ENCODE results near the gene HLF.

The HLF gene

DNA sequence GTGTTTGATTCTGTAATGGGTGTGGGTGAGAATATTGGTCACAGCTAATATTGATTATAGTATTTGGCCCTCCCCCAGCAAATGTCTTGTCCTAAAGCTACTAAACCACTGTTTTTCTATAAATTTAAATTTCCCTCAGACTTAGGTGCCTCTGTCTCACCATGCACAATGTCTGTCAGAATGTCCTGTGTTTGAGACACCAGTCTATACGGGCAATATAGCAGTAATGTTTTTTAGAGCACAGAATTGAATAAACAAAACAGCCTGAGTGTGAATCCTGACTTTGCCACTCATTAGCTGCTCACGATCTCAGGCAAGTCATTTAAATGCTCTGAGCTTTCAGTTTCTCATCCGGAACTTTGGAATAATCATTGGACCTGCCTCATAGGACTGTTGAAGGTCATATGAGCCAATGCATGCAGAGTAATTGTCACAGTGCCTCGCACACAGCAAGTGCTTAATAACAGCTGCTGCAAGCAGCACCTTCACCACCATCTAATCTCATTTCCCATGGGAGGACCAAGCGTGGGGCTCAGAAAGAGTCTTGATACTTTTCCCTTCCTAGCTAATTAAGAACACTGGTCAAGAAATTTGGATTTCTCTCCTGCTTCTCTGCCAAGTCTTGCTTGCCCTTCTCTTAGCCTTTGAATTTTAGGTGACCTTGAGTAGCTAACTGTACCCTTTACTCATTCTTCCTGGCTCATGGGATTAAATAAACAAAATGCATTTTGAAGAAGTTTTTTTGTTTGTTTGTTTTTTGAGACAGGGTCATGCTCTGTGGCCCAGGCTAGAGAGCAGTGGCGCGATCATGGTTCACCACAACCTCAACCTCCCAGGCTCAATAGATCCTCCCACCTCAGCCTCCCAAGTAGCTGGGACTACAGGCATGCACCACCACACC, 9.8 kb downstream of the HLF start:
- DNase-seq (ENCODE audit: low read depth in 1 of 2, low spot score in 1 of 2): no peak

DNA sequence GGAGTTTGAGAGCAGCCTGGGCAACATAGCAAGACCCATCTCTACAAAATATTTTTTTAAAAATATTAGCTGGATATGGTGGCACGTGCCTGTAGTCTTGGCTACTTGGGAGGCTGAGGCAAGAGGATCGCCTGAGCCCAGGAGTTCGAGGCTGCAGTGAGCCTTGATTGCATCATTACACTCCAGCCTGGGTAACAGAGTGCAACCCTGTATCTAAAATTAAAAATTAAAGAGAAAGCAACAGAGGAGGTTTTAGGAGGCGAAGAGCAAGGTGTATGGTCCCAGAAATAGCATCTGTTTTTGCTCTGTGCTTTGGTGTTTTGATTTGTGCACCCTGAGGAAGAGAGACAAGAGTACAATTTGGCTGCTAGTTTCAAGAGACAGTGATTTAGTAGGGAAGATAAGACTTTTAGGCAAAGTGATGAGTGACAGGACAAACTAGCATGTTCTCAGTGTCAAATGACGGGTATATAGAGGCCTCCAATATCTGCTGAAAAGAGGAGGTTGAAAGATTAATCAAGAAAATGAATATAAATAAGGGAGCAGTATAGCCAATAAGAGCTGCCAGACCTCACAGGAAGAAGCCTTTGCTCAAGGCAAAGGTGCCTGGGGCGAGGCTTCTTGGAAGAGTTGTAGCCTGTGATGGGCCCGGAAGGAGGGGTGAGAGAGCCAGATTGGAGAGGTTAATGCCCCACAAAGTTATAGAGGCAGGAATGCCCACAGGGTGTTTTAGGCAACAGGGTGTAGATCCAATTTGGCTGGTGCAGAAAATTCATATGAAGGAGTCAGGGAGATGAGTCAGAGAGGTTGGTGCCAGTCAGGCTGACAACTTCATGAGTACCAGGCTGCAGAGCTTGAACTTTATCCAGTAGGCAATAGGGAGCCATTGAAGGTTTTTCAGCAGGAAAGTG, 11.4 kb downstream of the HLF start:
- DNase-seq (ENCODE audit: low read depth in 1 of 2, low spot score in 1 of 2): no peak

DNA sequence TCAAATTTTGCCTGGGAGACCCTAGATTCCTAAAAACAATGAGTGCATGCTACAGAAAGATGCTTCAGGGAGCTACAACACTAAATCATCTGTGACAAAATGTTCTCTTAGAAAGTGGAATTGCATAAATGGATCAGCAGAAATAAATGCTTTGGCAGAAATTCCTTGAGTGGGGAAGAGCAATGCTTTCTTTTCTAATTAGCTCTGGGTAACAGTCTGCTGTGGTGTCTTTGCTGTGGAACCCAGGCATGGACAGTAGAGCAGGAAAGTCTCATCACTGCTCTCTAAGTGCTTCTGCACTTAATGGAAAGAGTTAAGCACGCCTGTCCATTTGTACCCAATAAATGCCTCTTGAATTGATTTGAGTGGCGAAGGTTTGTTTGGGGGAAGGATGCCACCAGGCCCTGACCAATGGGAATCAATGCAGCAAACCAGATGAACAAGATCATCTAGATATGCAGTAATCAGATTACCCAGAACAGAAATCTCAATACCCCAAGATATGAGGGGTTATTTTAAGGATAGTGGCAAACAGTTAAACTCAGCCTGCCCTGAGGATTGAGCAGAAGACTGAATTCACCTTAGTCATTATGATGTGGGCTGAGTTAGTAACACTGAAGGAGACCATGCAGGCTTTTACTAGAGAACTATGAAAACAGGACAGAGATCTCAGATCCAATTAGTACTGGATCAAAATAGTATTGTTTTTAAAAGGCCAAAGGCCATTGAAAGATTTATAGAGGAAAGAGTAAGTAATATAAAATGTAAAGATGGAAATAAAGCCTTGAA, 13.6 kb downstream of the HLF start:
- DNase-seq (ENCODE audit: low read depth in 1 of 2, low spot score in 1 of 2): no peak

DNA sequence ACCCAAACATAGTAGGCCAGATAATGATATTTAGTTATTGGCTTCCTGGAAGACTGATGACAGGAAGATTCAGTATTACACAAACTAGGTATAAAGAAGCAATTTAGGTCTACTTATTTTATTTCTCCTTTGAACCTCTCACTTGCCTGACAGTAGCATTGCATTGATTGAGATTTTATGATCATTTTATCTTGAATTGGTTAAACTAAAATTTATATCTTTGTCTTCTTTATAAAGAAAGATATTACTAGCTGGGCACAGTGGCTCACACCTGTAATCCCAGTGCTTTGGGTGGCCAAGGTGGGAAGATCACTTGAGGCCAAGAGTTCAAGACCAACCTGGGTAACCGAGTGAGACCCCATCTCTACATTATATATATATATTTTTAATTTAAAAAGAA, 14.4 kb downstream of the HLF start:
- DNase-seq (ENCODE audit: low read depth in 1 of 2, low spot score in 1 of 2): no peak

DNA sequence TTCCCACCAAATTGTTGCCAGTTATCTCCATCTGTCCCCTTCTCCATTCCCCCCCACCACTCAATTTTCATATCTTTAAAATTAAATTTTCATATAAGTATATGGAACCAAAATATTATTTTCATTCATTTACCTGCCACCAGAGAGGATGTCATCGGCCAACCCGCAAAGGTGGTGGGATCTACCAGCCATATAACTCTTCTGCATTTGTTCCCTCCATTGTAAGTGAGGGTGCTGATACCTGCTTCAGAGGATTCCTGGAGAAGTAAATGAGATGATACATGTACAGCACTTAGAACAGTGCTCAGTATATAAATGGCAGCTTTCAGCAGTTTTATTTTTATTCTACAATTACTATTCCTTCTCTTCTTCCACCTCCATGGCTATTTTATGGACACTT, 15.0 kb downstream of the HLF start:
- no peak for DNase-seq (ENCODE audit: low read depth in 1 of 2, low spot score in 1 of 2)

DNA sequence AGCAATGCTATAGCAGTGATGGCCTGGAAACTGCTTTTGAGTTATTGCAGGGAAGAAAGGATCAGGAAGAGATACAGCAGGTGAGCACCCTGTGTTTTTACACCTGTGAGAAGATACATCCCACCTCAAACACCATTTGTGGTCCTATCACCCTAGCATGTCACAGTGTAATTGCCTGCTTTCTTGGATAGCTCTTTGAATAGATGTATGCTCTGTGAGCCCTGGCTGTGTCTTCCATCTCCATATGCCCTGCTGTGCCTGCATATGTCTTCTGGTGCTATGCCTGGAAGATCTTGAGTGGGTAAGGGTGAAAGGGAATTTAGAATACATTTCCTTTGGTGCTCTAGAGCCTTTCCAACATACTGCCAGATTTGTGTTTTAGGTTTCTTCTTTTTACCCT, 15.5 kb downstream of the HLF start:
- no peak for DNase-seq (ENCODE audit: low read depth in 1 of 2, low spot score in 1 of 2)

DNA sequence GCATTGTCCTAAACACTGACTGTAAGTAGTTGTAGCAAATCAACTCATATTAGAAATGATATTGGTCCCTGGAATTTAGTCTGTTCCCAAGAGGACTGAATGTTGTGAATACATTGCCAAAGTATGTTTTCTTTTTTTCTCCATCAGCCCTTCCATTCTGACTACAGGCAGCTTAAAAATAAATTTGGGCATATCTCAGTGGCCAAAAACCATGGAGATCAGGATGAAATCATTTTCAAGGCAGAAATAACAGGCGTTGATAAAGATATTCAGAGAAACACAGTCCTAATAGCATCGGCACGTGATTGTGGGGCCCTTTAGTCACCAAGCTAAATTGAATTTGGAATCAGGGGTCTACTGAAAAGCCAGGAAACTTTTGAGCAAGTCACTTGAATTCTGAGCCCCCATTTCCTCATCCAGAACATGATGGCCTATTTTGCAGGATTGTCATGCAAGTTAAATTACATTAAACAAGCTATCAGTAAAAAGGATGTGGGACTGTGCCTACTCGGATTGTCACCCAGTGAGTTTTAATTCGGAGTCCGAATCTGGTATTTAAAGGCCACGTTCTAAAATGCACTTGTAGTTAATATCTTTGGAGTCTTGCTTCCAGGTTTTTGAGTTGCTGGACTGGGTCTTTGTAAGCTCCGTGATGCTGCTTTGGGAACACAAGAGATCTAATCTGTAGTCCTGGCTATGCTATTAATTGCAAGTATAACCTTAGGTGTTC, 17.1 kb downstream of the HLF start:
- no peak for DNase-seq (ENCODE audit: low read depth in 1 of 2, low spot score in 1 of 2)

DNA sequence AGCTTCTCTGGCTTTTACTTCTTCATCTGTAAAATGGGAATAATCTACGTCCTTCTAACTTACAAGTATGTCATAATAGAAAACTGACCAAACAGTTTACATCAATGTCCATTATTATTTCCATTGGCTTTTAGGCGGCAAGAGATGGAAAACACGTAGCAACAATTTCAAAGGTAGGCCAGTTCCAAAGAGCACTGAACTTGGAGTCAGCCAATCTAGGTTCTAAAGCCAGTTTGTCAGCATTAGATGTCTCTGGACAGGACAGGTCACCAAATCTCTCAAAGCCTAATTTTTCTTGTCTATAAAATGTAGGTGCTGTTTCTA, 17.6 kb downstream of the HLF start:
- DNase-seq (ENCODE audit: low read depth in 1 of 2, low spot score in 1 of 2): no peak

DNA sequence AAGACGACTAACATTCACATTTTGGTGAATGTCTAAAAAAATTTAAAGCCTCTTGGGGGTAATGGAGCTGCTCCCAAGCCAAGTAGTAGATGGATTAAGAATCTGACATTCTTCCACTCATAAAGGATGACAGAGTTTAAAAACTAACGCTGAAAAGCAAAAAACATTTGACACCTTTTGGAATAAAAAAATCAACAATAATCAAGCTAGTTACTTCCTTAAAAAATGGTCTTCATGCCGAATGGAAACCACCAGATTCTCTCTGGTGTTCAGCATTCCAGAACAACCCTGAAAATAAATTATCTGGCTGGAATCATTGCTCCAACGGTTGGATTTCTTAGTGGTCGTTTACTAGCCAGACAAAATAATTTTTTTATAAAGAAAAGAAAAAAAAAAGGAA, 18.0 kb downstream of the HLF start:
- no peak for DNase-seq (ENCODE audit: low read depth in 1 of 2, low spot score in 1 of 2)

DNA sequence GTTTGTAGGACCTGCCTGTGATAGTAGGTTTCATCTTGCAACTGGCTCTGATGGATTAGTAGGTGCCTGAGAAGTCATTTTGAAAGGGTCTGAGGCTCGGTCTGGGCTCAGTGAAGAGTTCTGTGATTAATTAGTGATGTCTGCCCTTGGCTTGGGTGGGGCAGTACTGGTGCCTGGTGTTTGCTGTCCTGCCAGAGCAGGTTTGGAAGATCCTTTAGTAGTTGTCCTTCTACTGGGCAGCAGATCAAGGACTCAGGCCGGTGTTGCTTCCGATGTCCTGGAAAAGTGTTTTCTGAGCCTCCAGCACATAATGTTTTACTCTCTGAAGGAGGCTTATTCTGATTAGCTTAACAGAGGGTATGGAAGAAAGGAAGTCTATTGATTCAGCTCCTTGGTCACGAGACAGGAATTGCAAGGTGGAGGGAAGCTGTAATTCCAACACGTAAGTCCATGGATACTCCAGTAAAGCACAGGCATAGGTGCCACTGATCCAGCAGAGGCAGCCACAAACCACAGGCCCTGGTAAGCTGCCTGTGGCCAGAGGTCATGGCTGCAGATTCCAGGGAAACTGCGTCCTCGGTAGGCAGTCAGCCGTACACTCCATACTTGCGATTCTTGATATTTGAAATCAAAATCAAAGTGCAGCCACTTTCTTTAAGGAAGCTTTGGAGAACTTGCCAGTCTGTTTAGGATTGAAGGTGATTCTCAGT, 18.7 kb downstream of the HLF start:
- no peak for DNase-seq (ENCODE audit: low read depth in 1 of 2, low spot score in 1 of 2)

DNA sequence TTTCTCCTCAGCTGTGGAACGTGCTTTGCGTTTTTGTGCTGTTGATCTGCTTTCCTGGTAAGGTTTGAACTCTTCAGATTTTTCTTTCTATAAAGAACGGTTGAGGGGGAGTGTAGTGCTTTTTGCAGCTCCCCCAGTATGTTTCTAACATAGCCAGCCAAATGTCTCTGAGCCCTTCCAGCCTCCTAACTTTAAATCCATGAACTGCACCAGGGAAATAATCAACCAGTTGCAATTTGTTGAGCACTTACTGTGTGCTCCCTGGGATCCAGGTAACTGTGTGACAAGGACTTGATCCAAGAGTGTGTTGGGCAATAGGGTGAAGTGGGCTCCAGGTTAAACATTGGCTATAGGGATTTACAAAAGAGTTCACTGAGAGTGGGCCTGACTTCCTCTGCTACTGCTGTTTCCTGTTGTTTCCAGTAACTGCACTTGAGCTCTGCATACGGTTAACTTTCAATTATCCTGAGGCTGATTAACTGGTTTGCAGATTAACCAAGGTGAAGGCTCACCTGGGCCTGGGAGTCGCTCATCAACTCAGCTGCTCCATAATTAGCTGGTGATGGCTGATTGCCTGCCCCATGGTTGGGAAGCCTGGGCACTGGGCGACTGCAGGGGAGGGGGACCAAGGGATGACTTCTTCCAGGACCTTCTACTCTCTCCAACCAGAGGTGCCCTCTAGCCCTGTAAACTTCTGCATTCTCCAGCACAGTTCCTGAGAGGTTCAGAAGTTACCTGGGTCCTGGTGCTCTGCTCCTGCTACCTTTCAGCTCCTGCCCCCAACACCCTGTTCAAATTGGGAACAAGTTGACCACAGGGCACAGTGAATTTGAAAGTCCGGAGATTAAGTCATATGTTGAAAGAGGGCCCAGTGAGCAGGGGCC, 19.5 kb downstream of the HLF start:
- no peak for DNase-seq (ENCODE audit: low read depth in 1 of 2, low spot score in 1 of 2)

DNA sequence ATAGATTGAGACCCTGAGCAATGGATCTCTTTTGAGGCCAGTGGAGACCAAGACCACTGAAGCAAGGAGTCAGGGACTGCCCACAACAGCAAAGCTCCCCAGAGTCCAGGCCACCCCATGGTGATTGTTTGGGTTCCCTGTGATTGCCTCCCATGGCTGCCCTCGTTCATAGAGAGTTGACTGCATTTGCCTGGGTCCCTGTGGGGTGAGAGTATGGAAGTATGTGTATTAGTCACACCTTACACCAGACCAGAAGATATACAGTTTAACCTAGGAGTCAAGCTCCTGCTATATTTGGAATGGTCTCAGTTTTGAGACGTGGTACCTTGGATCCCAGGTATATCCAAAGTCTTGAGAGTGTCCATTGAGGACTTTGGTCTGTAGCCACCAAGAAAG, 20.2 kb downstream of the HLF start:
- DNase-seq (ENCODE audit: low read depth in 1 of 2, low spot score in 1 of 2): no peak

DNA sequence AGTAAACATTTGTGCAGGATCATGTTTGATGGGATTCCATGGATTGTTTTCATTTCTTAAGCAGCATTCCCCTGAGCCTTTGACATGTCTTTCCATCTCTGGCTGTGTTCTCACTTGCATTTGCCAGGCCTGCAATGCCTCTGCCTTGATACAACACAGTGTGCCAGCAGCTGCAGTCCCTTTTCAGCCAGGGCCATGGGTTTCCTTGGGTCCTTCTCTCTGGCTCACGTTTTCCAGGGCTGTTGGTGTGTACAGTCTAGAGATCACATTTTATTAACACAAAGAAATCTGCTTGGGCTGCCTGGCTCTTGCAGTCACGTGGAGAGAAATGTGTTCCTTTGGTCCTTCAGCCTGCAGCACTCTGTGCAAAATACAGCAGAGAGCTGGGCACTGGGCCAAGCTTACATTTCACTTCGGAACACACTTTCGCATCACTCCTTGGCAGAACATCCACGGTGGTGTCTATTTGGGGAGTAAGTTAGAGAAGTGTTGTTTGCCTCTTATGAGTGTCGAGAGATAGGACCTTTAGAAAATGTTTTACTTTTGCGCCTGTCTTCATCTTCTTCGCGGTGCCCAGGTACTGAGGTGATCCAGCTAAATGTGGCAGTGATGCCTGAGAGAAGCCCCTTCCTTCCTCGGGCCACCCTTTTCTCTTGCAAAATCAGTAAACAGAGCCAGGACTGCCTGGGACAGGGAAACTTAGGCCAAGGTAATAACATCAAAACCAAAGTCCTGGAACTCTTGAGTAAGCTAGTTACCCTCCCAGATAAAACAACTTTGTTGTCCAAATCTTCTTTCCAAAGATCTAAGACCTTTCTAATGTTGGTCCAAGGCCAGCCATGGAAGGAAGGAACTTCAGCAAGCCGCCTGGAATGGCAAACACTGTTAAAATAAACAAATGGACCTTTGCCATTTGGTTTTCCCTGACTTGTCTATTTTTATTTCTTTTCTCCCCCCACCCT, 20.9 kb downstream of the HLF start:
- no peak for DNase-seq (ENCODE audit: low read depth in 1 of 2, low spot score in 1 of 2)

DNA sequence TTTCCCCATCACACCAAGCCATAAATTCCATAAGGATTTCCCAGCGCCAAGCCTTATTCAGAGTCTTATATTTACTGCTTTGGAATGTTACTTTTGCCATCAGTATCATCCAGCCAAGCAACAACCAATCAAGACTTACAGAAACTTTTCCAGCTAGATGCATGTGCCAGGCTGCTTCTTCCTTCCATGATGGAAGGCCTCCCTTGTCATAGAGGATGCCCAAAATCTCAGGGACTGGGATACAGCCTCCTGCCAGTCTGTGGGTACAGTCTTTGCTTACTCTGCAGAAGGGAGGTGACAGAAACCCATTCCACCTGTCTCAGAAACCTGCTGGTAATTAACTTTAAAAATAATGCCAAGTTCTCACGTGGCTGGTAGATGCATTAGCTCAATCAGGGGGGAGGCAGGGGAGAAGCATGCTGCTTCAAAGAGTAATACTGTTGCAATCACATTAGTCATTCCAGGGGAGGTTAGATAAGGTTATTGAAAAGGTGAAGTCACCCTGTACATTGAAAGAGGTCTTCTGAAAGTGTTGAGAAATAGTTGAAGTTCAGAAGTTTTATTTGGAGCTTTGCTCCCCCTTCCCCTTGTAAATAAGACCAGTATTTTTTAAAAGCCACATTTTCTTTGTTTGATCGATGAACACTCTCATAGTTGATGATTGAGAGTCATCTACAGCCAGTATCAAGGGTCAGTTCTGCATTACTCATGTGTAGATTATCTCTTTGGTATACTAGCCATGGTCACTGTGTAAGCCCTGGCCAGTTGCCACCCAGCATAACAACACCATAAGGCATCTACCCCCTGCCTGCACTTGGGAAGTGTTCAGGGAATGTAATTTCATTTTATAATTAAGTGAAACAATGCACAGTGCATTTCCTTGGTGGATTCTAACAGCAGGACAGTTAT, 22.2 kb downstream of the HLF start:
- no peak for DNase-seq (ENCODE audit: low read depth in 1 of 2, low spot score in 1 of 2)

DNA sequence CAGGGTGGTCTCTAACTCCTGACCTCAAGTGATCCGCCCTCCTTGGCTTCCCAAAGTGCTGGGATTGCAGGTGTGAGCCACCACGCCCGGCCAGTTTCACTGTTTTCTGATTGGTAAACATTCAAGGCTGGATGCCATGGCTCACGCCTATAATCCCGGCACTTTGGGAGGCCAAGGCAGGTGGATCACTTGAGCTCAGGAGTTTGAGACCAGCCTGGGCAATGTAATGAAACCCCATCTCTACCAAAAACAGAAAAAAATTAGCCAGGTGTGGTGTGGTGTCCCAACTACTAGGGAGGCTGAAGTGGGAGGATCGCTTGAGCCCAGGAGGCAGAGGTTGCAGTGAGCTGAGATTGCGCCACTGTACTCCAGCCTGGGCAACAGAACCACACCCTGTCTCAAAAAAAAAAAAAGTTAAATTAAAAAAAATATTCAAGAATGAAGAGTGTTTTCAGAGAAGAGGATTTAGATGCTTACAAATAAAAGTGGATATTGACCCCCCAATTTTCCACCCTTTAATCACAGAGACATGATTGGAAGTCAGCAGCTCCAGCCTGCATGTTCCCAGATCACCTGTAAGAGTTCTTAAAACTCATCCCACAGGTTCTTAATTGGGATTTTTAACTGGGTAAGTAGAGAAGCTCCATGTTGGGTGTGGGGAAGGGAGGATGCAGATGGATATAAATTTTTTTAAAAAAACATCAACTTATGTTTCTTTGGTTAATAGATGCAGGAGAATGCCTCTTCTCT, 23.8 kb downstream of the HLF start:
- no peak for DNase-seq (ENCODE audit: low read depth in 1 of 2, low spot score in 1 of 2)

DNA sequence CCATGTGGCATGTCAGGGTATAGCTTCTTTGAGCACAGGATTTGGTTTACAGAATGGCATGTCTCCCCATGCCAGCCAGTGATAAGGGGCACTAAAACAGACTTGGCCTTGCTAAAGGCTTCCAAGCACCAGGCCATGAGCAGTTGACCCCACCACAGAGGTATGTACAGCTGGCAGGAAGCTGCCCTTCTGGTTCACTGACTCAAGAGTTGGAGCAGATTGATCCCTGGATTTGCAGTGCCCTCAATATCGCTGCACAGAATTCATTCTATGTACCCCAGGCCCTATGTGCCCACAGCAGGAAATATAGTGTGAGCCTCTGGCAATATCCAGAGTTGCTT, 24.3 kb downstream of the HLF start:
- DNase-seq (ENCODE audit: low read depth in 1 of 2, low spot score in 1 of 2): no peak

DNA sequence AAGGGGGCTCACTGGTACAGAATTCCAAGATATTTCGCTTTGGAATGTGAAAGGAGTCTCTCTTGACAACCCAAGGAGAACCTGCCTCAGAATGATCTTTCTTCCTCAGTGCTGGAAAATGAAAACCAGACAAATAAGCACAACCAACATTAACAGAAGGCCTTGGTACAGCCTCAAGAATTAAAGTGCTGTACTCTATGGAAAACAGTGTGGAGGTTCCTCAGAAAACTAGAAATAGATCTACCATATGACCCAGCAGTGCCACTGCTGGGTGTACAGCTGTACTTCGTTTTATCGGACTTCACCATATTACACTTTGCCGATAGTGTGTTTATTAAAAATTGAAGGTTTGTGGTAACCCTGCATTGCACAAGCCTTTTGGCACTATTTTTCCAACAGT, 25.2 kb downstream of the HLF start:
- no peak for DNase-seq (ENCODE audit: low read depth in 1 of 2, low spot score in 1 of 2)

Data from activated CD4-positive, alpha-beta T cell treated with anti-CD3 and anti-CD28 coated beads, Interleukin-2, amount 50 U/mL, for 24 hours (primary cell).